ENCODE results near the gene EML4. TPM values are rescaled to one million over a fixed set of nuclear protein-coding genes. Genes with fewer than 3 reads are reported as not detected.

Gene EML4
- total RNA-seq, 4 donors from 2014 or later = 14.5 to 23.2 (median 17.8) TPM

DNA sequence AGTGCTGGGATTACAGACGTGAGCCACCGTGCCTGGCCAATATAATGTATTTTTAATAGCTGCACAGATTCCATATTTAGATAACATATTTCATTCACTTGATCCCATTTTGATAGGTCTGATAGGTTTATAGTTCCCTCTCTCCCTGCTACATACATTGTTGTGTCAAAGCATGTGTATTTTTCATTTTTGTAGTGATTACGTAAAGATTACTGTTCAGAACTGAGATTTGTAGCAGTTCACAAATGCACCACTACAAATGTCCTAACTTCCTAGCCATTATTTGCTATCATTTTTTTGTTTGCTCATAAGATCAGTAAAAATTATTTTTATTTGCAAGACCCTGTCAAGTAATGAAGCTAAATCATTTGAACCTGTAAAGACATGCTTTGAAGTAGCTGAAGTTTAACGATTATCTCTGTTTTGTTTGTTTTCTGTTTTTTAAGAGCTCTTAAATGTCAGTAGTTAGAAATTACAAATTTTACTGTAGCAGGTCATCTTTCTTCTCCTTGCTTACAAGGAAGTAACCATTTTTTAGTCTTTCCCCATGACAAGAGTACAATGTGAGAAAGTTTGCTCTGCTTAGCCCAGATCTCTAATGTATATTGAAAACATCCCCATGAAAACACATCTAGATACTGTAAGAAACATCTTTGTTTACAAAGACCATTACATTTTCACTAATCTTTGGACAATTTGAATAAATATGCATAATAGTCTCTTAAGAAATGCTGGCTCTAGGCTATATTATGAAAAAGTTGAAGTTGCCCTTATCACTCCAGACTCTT is 54.1 kb downstream of the EML4 start:
- 89% methylated on average over 4 of the region's 4 CpGs for WGBS
- Histone ChIP-seq H3K4me1 (peaks cover 0 to 13% (median 6%) of the 10 kb centered on the region in 4 donors), H3K36me3 (no peaks in the 10 kb centered on the region), H3K9me3 (no peaks in the 10 kb centered on the region), H3K4me3 (no peak overlapping the region), H3K27ac (replicated peaks in 1 of 4) (no peak overlapping the region), H3K27me3 (no peaks in the 10 kb centered on the region)
- TF ChIP-seq POLR2A (IDR thresholded peaks at IDR 0.05; ENCODE audit: low read depth) (no peak), POLR2AphosphoS5 (IDR thresholded peaks at IDR 0.05) (no peak), EP300 (IDR thresholded peaks at IDR 0.05) (no peak)
- TF ChIP-seq, protein P1, sequence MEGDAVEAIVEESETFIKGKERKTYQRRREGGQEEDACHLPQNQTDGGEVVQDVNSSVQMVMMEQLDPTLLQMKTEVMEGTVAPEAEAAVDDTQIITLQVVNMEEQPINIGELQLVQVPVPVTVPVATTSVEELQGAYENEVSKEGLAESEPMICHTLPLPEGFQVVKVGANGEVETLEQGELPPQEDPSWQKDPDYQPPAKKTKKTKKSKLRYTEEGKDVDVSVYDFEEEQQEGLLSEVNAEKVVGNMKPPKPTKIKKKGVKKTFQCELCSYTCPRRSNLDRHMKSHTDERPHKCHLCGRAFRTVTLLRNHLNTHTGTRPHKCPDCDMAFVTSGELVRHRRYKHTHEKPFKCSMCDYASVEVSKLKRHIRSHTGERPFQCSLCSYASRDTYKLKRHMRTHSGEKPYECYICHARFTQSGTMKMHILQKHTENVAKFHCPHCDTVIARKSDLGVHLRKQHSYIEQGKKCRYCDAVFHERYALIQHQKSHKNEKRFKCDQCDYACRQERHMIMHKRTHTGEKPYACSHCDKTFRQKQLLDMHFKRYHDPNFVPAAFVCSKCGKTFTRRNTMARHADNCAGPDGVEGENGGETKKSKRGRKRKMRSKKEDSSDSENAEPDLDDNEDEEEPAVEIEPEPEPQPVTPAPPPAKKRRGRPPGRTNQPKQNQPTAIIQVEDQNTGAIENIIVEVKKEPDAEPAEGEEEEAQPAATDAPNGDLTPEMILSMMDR (IDR thresholded peaks at IDR 0.05) = no peak
- no peak for DNase-seq (ENCODE audit: extremely low spot score)
- intact Hi-C loops (cut with DNase I) = no loop called here

- no peaks in the 10 kb centered on the region for H3K36me3 ChIP-seq
- no peaks in the 10 kb centered on the region for H3K9me3 ChIP-seq
- no peak for TF ChIP-seq POLR2A (IDR thresholded peaks at IDR 0.05; ENCODE audit: low read depth)
- TF ChIP-seq EP300 (IDR thresholded peaks at IDR 0.05) = no peak
- TF ChIP-seq, protein P1 (IDR thresholded peaks at IDR 0.05) = no peak
- no peak for TF ChIP-seq POLR2AphosphoS5 (IDR thresholded peaks at IDR 0.05)
- no peaks in the 10 kb centered on the region for H3K27me3 ChIP-seq
- intact Hi-C loops (cut with DNase I) = no loop called here
- 71% methylated on average over 2 of the region's 2 CpGs for WGBS
- H3K27ac ChIP-seq (replicated peaks in 1 of 4) = no peak overlapping the region
- peaks cover 0 to 13% (median 6%) of the 10 kb centered on the region in 4 donors for H3K4me1 ChIP-seq
- no peak for DNase-seq (ENCODE audit: extremely low spot score)
- H3K4me3 ChIP-seq = no peak overlapping the region
Observed at GRCh38 chr2:42223855-42224268, 54.7 kb downstream of the EML4 start.

DNA sequence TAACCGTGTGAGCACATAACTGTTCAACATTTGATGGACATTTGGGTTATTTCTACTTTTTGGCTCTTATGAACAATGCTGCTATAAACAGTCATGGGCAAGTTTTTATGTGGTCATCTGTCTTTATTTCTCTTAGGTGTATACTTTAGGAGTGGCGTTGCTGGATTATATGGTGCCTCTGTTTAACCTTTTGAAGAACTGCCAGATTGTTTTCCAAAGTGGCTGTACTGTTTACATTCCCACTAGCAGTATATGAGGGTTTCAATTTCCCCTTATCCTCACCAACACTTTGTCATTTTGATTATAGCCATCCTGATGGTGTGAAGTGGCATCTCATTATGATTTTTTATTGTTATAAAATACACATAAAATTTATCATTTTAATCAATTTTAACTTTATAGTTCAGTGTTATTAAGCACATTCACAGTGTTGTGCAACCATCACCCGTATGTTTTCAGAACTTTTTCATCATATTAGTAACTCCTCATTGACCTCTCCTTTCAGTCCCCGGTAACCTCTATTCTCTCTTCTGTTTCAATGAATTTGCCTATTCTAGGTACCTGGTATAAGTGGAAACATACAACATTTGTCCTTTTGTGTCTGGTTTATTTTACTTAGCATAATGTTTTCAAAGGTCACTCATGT is 55.4 kb downstream of the EML4 start:
- TF ChIP-seq, protein P1 (IDR thresholded peaks at IDR 0.05) = no peak
- TF ChIP-seq POLR2A (IDR thresholded peaks at IDR 0.05; ENCODE audit: low read depth) (no peak), POLR2AphosphoS5 (IDR thresholded peaks at IDR 0.05) (no peak), EP300 (IDR thresholded peaks at IDR 0.05) (no peak)
- intact Hi-C loops (cut with DNase I) = no loop called here
- no peaks in the 10 kb centered on the region for H3K27me3 ChIP-seq
- no peaks in the 10 kb centered on the region for H3K9me3 ChIP-seq
- 67% methylated on average over 4 of the region's 4 CpGs for WGBS
- H3K36me3 ChIP-seq = no peaks in the 10 kb centered on the region
- H3K27ac ChIP-seq (replicated peaks in 1 of 4) = no peak overlapping the region
- no peak for DNase-seq (ENCODE audit: extremely low spot score)
- H3K4me1 ChIP-seq = peaks cover 0 to 13% (median 6%) of the 10 kb centered on the region in 4 donors
- H3K4me3 ChIP-seq = no peak overlapping the region

- Histone ChIP-seq H3K9me3 (no peaks in the 10 kb centered on the region), H3K27ac (replicated peaks in 1 of 4) (no peak overlapping the region), H3K4me3 (no peak overlapping the region), H3K4me1 (peaks cover 2 to 15% (median 7%) of the 10 kb centered on the region in 4 donors), H3K27me3 (no peaks in the 10 kb centered on the region), H3K36me3 (no peaks in the 10 kb centered on the region)
- intact Hi-C loops (cut with DNase I) = no loop called here
- no peak for DNase-seq (ENCODE audit: extremely low spot score)
- TF ChIP-seq EP300 (IDR thresholded peaks at IDR 0.05) (no peak), POLR2A (IDR thresholded peaks at IDR 0.05; ENCODE audit: low read depth) (no peak), POLR2AphosphoS5 (IDR thresholded peaks at IDR 0.05) (no peak)
- TF ChIP-seq, protein P1 (IDR thresholded peaks at IDR 0.05) = no peak
- WGBS = 96% methylated on average over 1 of the region's 1 CpG
Observed at GRCh38 chr2:42225573-42225972, 56.4 kb downstream of the EML4 start.
